ENCODE measurements around the gene DDX1.

- TF ChIP-seq, protein P1, sequence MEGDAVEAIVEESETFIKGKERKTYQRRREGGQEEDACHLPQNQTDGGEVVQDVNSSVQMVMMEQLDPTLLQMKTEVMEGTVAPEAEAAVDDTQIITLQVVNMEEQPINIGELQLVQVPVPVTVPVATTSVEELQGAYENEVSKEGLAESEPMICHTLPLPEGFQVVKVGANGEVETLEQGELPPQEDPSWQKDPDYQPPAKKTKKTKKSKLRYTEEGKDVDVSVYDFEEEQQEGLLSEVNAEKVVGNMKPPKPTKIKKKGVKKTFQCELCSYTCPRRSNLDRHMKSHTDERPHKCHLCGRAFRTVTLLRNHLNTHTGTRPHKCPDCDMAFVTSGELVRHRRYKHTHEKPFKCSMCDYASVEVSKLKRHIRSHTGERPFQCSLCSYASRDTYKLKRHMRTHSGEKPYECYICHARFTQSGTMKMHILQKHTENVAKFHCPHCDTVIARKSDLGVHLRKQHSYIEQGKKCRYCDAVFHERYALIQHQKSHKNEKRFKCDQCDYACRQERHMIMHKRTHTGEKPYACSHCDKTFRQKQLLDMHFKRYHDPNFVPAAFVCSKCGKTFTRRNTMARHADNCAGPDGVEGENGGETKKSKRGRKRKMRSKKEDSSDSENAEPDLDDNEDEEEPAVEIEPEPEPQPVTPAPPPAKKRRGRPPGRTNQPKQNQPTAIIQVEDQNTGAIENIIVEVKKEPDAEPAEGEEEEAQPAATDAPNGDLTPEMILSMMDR (IDR thresholded peaks at IDR 0.05), result no peak
- TF ChIP-seq POLR2A (IDR thresholded peaks at IDR 0.05), result no peak
These were observed 63.6 kb downstream of the DDX1 start for GRCh38 chr2:15655123-15655887.
